ENCODE data around the gene FHAD1. TPM values are rescaled to one million over a fixed set of nuclear protein-coding genes. Genes with fewer than 3 reads are reported as not detected.
A peak's percentile ranks its signal among the peaks of the same experiment; 100 is the strongest.

Gene FHAD1
- total and polyA plus RNA-seq, 2 of the 13 experiments (the other 11 are each of a cell fraction or from before 2014, with no cell fraction given): not detected

GRCh38 chr1:15220825-15221431 lies 26.1 kb upstream of the FHAD1 start (continued):
- TF ChIP-seq ZNF775 (CRISPR knock-in tag; IDR thresholded peaks at IDR 0.05; ENCODE audit: borderline replicate concordance) (no peak), MYPOP (CRISPR knock-in tag; IDR thresholded peaks at IDR 0.05) (no peak), ZSCAN9 (CRISPR knock-in tag; IDR thresholded peaks at IDR 0.05; ENCODE audit: borderline replicate concordance) (no peak), TCF12 (IDR thresholded peaks at IDR 0.05) (no peak), TCF12 (CRISPR knock-in tag; IDR thresholded peaks at IDR 0.05) (no peak), RFX5 (IDR thresholded peaks at IDR 0.05; ENCODE audit: low read depth, low read length) (no peak), RNF2 (conservative IDR thresholded peaks at IDR 0.05; ENCODE audit: low read depth) (no peak), ZFP62 (CRISPR knock-in tag; IDR thresholded peaks at IDR 0.05) (no peak), TBL1XR1 (IDR thresholded peaks at IDR 0.05; ENCODE audit: borderline replicate concordance, low read length, partially characterized antibody) (no peak), DRAP1 (CRISPR knock-in tag; IDR thresholded peaks at IDR 0.05) (no peak), ZFP1 (CRISPR knock-in tag; IDR thresholded peaks at IDR 0.05) (no peak), EP300 (IDR thresholded peaks at IDR 0.05; ENCODE audit: low read depth in 2 of 2, low read length in 2 of 2) (0 out of 4 replicates have a peak, but pooled peaks of 1 of the 2 experiments have one; percentile 16), EP300 (CRISPR knock-in tag; IDR thresholded peaks at IDR 0.05; ENCODE audit: borderline replicate concordance) (no peak), DBP (CRISPR knock-in tag; IDR thresholded peaks at IDR 0.05; ENCODE audit: not compliant biosample characterization) (no peak), ARNT (IDR thresholded peaks at IDR 0.05) (no peak), ZBTB34 (CRISPR knock-in tag; IDR thresholded peaks at IDR 0.05) (0 out of 2 replicates have a peak, but pooled peaks have one; percentile 41), KLF15 (CRISPR knock-in tag; IDR thresholded peaks at IDR 0.05; ENCODE audit: borderline replicate concordance) (no peak), ATF1 (CRISPR knock-in tag; IDR thresholded peaks at IDR 0.05) (no peak), NCOA5 (CRISPR knock-in tag; IDR thresholded peaks at IDR 0.05) (no peak), CTCF (CRISPR knock-in tag; IDR thresholded peaks at IDR 0.05) (0 out of 2 replicates have a peak, but pooled peaks have one; percentile 13), HNF4G (IDR thresholded peaks at IDR 0.05; ENCODE audit: borderline replicate concordance, low read depth, low read length) (0 out of 2 replicates have a peak, but pooled peaks have one; percentile 21), HNF4G (CRISPR knock-in tag; IDR thresholded peaks at IDR 0.05; ENCODE audit: borderline replicate concordance, low read depth) (no peak), RAD21 (CRISPR knock-in tag; IDR thresholded peaks at IDR 0.05) (no peak), HIVEP1 (CRISPR knock-in tag; IDR thresholded peaks at IDR 0.05) (0 out of 2 replicates have a peak, but pooled peaks have one; percentile 19), HNF4A (CRISPR knock-in tag; IDR thresholded peaks at IDR 0.05) (peak; percentile 58; the same call in 1 of the 2 replicates), WIZ (CRISPR knock-in tag; IDR thresholded peaks at IDR 0.05) (no peak)

All from HepG2 (cell line).